ENCODE results near the gene ZNF433. TPM values are rescaled to one million over a fixed set of nuclear protein-coding genes. Genes with fewer than 3 reads are reported as not detected.
A peak's percentile ranks its signal among the peaks of the same experiment; 100 is the strongest.

The ZNF433 gene
- total RNA-seq, 1 donor from 2014 or later, result 4.5 TPM

DNA sequence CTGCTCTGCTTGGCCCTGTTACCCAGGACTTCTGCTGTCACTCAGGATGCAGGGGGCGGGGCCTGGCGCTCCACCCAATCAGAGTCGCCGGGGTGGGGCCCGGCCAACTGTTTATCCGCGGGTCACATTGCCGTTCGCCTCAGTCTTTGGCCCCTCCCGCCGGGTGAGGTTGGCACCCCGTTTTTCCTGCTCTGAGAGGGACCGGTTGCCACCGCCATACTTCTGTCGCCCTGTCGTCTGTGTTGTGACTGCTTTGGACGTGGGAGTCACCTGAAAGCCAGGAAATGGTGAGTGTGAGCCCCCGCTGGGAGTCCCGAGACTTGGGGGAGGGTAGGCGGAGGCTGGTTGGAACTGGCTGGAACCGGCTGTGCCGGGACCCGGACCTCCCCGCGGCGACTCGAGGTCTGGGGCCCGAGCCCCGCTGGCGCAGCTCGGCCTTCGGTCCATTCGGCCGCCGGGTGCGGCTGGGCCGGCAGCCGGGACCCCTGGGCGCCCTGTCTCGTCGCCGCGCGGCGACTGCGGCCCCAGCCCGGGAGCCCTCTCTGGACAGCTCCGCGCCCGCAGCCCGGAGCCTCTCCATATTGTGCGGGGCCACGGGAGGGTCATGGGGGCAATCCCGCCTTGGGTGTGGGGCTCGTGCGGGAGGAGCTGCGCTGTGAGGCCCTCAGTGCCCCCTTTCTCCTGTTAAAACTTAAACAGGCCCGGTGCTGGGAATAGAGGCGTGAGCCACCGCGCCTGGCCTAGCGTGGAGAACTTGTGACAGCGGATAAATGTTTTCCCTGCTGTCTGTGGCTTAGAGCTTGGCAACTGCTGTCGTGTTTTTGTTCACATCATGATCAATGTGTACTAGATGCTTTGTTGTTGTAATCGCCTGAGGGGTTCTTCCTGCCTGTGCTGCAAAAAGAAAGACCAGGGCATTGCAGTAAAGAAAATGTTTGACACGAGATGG is 29.4 kb upstream of the ZNF433 start, which contains the start of gene ZNF844:
ZNF844 (plus strand) TSS at position 142 of the 949 bp plus-strand sequence; CDS start at position 285, 143 bp downstream.
- no peaks in the 10 kb centered on the region for H3K4me1 Mint-ChIP-seq (ENCODE audit: low read depth, unreplicated experiment)
- peak within 1 kb of the TSS; percentile 95 for H3K27ac Mint-ChIP-seq (ENCODE audit: unreplicated experiment)
- peak within 1 kb of the TSS; percentile 92 for H3K4me3 Mint-ChIP-seq (ENCODE audit: unreplicated experiment)
- peak; percentile 98 for DNase-seq
- H3K9me3 Mint-ChIP-seq (ENCODE audit: unreplicated experiment), result peaks cover 12% of the 10 kb centered on the region
- TF ChIP-seq, protein P1, sequence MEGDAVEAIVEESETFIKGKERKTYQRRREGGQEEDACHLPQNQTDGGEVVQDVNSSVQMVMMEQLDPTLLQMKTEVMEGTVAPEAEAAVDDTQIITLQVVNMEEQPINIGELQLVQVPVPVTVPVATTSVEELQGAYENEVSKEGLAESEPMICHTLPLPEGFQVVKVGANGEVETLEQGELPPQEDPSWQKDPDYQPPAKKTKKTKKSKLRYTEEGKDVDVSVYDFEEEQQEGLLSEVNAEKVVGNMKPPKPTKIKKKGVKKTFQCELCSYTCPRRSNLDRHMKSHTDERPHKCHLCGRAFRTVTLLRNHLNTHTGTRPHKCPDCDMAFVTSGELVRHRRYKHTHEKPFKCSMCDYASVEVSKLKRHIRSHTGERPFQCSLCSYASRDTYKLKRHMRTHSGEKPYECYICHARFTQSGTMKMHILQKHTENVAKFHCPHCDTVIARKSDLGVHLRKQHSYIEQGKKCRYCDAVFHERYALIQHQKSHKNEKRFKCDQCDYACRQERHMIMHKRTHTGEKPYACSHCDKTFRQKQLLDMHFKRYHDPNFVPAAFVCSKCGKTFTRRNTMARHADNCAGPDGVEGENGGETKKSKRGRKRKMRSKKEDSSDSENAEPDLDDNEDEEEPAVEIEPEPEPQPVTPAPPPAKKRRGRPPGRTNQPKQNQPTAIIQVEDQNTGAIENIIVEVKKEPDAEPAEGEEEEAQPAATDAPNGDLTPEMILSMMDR (IDR thresholded peaks at IDR 0.05; ENCODE audit: partially characterized antibody, unreplicated experiment), result no peak
- H3K36me3 Mint-ChIP-seq (ENCODE audit: unreplicated experiment), result peaks cover 10% of the 10 kb centered on the region
- peaks cover 8% of the 10 kb centered on the region for H3K27me3 Mint-ChIP-seq (ENCODE audit: unreplicated experiment)

DNA sequence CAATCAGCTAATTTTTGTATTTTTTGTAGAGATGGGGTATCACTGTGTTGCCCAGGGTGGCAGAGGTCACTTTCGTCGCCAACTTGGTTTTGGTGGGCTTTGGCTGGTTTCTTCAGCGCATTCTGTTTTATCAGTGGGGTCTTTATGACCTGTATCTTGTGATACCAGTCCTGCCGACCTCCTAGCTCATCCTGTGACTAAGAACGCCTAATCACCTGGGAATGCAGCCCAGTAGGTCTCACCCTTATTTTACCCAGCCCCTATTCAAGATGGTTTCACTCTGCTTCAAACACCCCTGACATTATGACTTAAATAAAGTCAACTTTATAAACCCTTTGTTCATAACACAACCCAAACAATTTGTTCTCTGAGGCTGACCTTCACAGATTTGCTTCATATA is 20.3 kb upstream of the ZNF433 start:
- Mint-ChIP-seq H3K9me3 (ENCODE audit: unreplicated experiment) (peaks cover 17% of the 10 kb centered on the region), H3K36me3 (ENCODE audit: unreplicated experiment) (peaks cover 6% of the 10 kb centered on the region), H3K27ac (ENCODE audit: unreplicated experiment) (no peak overlapping the region), H3K4me3 (ENCODE audit: unreplicated experiment) (no peak overlapping the region), H3K27me3 (ENCODE audit: unreplicated experiment) (peaks cover 12% of the 10 kb centered on the region), H3K4me1 (ENCODE audit: low read depth, unreplicated experiment) (peaks cover 3% of the 10 kb centered on the region)
- TF ChIP-seq, protein P1 (IDR thresholded peaks at IDR 0.05; ENCODE audit: partially characterized antibody, unreplicated experiment), result no peak
- no peak for DNase-seq

DNA sequence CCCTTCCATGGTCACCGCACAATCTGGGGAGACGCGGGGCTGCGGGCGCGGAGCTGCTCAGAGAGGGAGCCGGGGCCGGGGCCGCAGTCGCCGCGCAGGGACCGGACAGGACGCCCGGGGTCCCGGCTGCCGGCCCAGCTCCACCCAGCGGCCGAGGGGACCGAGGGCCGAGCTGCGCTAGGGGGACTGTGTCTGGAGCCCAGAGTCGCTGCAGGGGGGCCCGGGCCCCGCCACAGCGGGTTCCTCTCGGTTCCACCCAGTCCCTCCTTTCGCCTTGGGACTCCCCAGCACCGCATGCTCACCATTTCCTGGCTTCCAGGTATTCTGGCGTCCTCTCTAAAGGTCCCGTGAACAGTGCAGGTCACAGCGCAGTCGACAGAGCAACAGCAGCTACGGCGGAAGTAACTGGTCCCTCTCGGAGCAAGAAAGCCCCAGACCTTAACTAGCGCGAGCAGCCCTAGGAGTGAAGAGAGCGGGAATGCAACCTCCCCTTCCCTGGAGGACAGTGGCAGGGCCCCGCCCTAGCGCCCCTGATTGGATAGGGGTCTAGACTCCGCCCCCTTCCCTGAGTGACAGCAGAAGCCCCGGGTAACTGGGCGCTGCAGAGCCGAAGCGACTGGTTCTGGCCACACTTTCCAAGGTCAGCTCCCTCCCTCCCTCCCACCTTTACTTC is 17.2 kb upstream of the ZNF433 start, which contains the start of gene ZNF878:
ZNF878 (minus strand) TSS at position 465 of the 673 bp plus-strand sequence; CDS start at position 305, 160 bp downstream.
- peak; percentile 95 for DNase-seq
- Mint-ChIP-seq H3K4me3 (ENCODE audit: unreplicated experiment) (peak within 1 kb of the TSS; percentile 93), H3K27me3 (ENCODE audit: unreplicated experiment) (peaks cover 4% of the 10 kb centered on the region), H3K4me1 (ENCODE audit: low read depth, unreplicated experiment) (peaks cover 3% of the 10 kb centered on the region), H3K27ac (ENCODE audit: unreplicated experiment) (peak within 1 kb of the TSS; percentile 77), H3K36me3 (ENCODE audit: unreplicated experiment) (peaks cover 6% of the 10 kb centered on the region), H3K9me3 (ENCODE audit: unreplicated experiment) (peaks cover 6% of the 10 kb centered on the region)
- TF ChIP-seq, protein P1 (IDR thresholded peaks at IDR 0.05; ENCODE audit: partially characterized antibody, unreplicated experiment), result no peak

DNA sequence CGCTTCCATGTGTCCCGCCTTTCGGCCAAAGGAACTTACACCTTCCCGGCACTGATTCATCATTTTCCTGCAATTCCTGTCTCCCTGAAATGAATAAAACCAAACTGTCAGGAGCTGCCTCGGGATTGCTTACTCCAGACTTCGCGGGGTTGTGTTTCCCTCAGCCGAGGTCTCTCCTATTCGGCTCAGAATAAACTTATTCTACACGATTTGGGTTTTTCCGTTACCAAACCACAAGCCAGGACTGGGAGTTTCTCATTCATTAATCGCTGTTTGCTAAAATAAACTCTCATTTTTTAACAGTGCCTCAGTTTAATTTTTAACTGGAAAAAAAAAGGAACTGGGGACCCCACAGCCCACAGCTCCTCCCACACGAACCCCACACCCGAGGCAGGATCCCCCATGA is 16.6 kb upstream of the ZNF433 start:
- peaks cover 6% of the 10 kb centered on the region for H3K9me3 Mint-ChIP-seq (ENCODE audit: unreplicated experiment)

More for the DNA sequence above, 16.6 kb upstream of the ZNF433 start:
- H3K27me3 Mint-ChIP-seq (ENCODE audit: unreplicated experiment), result peaks cover 4% of the 10 kb centered on the region
- H3K4me1 Mint-ChIP-seq (ENCODE audit: low read depth, unreplicated experiment), result peaks cover 3% of the 10 kb centered on the region
- no peak for DNase-seq
- peak overlapping the region; percentile 26 for H3K27ac Mint-ChIP-seq (ENCODE audit: unreplicated experiment)
- peak overlapping the region; percentile 85 for H3K4me3 Mint-ChIP-seq (ENCODE audit: unreplicated experiment)
- peaks cover 6% of the 10 kb centered on the region for H3K36me3 Mint-ChIP-seq (ENCODE audit: unreplicated experiment)
- TF ChIP-seq, protein P1 (IDR thresholded peaks at IDR 0.05; ENCODE audit: partially characterized antibody, unreplicated experiment), result no peak

Data from glutamatergic neuron (in vitro differentiated cells).